Esophagus squamous epithelium (tissue), 4 donors: ENCODE data around the gene GRIP2.

Experiments
- POLR2A ChIP-seq, 4 donors: fragments of 450-650 bp; IDR thresholded peaks; one replicate each; pipeline ENCODE4 v1.6.1; 2017; ENCODE audit warnings: antibody characterized with exemption in 4 of 4, mild to moderate bottlenecking in 4 of 4, moderate library complexity in 3 of 4
- TF ChIP-seq, protein P1 (sequence below), 6 experiments: fragments of 450-650 bp in 4 of 6; fragments of 200-600 bp in 2 of 6; sonication (generic) in 2 of 6; IDR thresholded peaks; one replicate each; pipeline ENCODE4 v1.5.1; 2016 to 2019; ENCODE audit warnings: antibody characterized with exemption in 6 of 6, mild to moderate bottlenecking in 4 of 6, moderate library complexity in 4 of 6

DNA sequence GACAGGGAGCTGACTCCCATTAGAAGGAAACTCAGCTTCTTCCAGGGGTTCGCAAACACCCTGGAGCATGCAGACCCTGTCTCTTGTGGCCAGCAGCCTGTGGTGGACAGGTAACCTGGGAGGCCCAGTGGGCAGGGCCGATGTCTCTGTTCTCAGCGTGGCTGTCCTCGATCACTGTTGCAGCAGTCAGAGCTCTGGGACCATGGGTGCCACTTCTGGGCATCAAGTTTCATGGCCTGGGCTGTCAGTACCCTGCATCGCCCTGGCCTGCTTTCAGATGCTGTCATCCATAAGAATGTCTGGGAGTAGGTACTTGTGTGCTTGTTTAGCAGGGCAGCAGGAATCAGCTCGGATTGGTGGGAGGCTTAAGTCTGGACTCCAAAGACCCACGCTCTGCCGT lies 83.3 kb downstream of the GRIP2 start:
- TF ChIP-seq, protein P1, sequence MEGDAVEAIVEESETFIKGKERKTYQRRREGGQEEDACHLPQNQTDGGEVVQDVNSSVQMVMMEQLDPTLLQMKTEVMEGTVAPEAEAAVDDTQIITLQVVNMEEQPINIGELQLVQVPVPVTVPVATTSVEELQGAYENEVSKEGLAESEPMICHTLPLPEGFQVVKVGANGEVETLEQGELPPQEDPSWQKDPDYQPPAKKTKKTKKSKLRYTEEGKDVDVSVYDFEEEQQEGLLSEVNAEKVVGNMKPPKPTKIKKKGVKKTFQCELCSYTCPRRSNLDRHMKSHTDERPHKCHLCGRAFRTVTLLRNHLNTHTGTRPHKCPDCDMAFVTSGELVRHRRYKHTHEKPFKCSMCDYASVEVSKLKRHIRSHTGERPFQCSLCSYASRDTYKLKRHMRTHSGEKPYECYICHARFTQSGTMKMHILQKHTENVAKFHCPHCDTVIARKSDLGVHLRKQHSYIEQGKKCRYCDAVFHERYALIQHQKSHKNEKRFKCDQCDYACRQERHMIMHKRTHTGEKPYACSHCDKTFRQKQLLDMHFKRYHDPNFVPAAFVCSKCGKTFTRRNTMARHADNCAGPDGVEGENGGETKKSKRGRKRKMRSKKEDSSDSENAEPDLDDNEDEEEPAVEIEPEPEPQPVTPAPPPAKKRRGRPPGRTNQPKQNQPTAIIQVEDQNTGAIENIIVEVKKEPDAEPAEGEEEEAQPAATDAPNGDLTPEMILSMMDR (IDR thresholded peaks at IDR 0.05) = no peak
- TF ChIP-seq POLR2A (IDR thresholded peaks at IDR 0.05) = no peak
